Adrenal gland (tissue), 12 donors: ENCODE data around the gene MALAT1. TPM values are rescaled to one million over a fixed set of nuclear protein-coding genes. Genes with fewer than 3 reads are reported as not detected.

Source experiments
- DNase-seq, 7 donors: peaks; one replicate each; pipeline ENCODE4 v3.0.0-alpha.2; 2019 to 2020
- H3K27ac ChIP-seq, 5 donors: fragments of 200-600 bp; sonication (generic) in 4 of 5; 1 replicate in 3 of 5; 2 replicates in 2 of 5; pipeline versions ENCODE4 v1.5.1 to v1.8.0; 2016 to 2020; ENCODE audit warnings: mild to moderate bottlenecking in 1 of 5
- H3K27me3 ChIP-seq: fragments of 200-600 bp; 2 replicates; pipeline ENCODE4 v1.8.0; 2021
- H3K36me3 ChIP-seq, 2 donors: fragments of 200-600 bp; replicated peaks in 1 of 2; 1 replicate in 1 of 2; 2 replicates in 1 of 2; pipeline versions ENCODE4 v1.5.1 to v1.8.0; 2018 to 2022
- H3K4me1 ChIP-seq, 2 donors: fragments of 200-600 bp; replicated peaks in 1 of 2; 1 replicate in 1 of 2; 2 replicates in 1 of 2; pipeline versions ENCODE4 v1.5.1 to v1.8.0; 2018 to 2021
- H3K4me3 ChIP-seq, 4 donors: fragments of 200-600 bp; sonication (generic) in 3 of 4; one replicate each; pipeline ENCODE4 v1.5.1; 2016 to 2018
- H3K9me3 ChIP-seq, 3 donors: fragments of 200-600 bp; sonication (generic) in 1 of 3; replicated peaks in 1 of 3; 1 replicate in 2 of 3; 2 replicates in 1 of 3; pipeline versions ENCODE4 v1.5.1 to v1.8.0; 2016 to 2021
- CTCF ChIP-seq, 6 experiments: fragments of 450-650 bp in 4 of 6; fragments of 200-600 bp in 2 of 6; sonication (generic) in 1 of 6; IDR thresholded peaks; 1 replicate in 5 of 6; 2 replicates in 1 of 6; pipeline versions ENCODE4 v1.5.1 to v1.8.0; 2016 to 2021; ENCODE audit warnings: antibody characterized with exemption in 6 of 6, mild to moderate bottlenecking in 2 of 6, moderate library complexity in 1 of 6
- POLR2A ChIP-seq, 2 donors: fragments of 450-650 bp; IDR thresholded peaks; one replicate each; pipeline ENCODE4 v1.6.1; 2017; ENCODE audit warnings: antibody characterized with exemption in 2 of 2, mild to moderate bottlenecking in 2 of 2, moderate library complexity in 1 of 2
- WGBS, 4 donors: extraction: QIAGEN DNeasy Blood & Tissue Kit in 2 of 4; methylation state at CpG; one replicate each; pipeline versions ENCODE4 v1.1.5 to v1.1.7; 2013 to 2017; 5-methylcytosine and 5-hydroxymethylcytosine counted together
- intact Hi-C, 2 donors: fragments of 100-400 bp; cut with DNase I; formaldehyde crosslinking; loops; one replicate each; pipeline versions ENCODE4 v1.14.1 to v1.15.0; 2022 to 2023
- polyA plus RNA-seq, 3 donors: library from polyadenylated mRNA; stranded (reverse); fragments of 200-250 nt in 2 of 3; fragments of 350-450 nt in 1 of 3; fragmentation: Illumina TruSeq in 1 of 3; extraction: RNeasy Lipid Tissue Mini Kit (QIAGEN cat#74804) in 1 of 3; gene quantifications; one replicate each; pipeline ENCODE4 v1.2.3, GENCODE V29; 2013 to 2014
- total RNA-seq, 9 donors: library from RNA; depleted of rRNA in 4 of 9; stranded (reverse); fragments of >200 nt in 4 of 9; fragments of 120-200 nt in 1 of 9; fragmentation: NEBNext Ultra II Directional in 1 of 9; extraction: Animal tissue kit (Norgen Biotek cat#: 25700) in 1 of 9; gene quantifications; one replicate each; pipeline versions ENCODE4 v1.1.0 to v1.2.4, GENCODE V29; 2013 to 2023
- donor health status: healthy with polysubstance abuse.
- donor health status: Bipolar disorder and iron deficiency.
- donor health status: DM: yes; HTN: yes; CAD: no.
- donor health status: DM: no; HTN: no; CAD: no.
- donor health status: DM: no; HTN: no; CAD: no.
- donor health status: DM: yes; HTN: yes; CAD: no.

Gene MALAT1
- total and polyA plus RNA-seq, 12 donors = 237 to 17,143 (median 9,608) TPM

- no peaks in the 10 kb centered on the region for H3K36me3 ChIP-seq
- H3K4me1 ChIP-seq = peaks cover 96 to 97% of the 10 kb centered on the region in 2 donors
- no peak overlapping the region for H3K4me3 ChIP-seq
- H3K27me3 ChIP-seq = no peaks in the 10 kb centered on the region
- H3K9me3 ChIP-seq = no peaks in the 10 kb centered on the region
- intact Hi-C loops = loop anchor here in 1 of 2 donors (2.0 kb wide), 1 partner anchor 17 kb away; no protein-coding TSS in a partner anchor
- peak; percentile 87 to 97 (median 94) for DNase-seq
- TF ChIP-seq CTCF (IDR thresholded peaks at IDR 0.05) = no peak
- peak; percentile 34 to 85 for TF ChIP-seq POLR2A (IDR thresholded peaks at IDR 0.05)
- peak overlapping the region; percentile 95 to 100 (median 99) for H3K27ac ChIP-seq
- 13 to 24% (median 18%) methylated on average over 14 to 17 of the region's 17 CpGs for WGBS, 4 donors
Measured at GRCh38 chr11:65491614-65492386, 7.0 kb upstream of the MALAT1 start.

GRCh38 chr11:65492387-65492636, 6.5 kb upstream of the MALAT1 start:
- 12 to 22% (median 18%) methylated on average over 4 of the region's 4 CpGs for WGBS, 4 donors
- TF ChIP-seq POLR2A (IDR thresholded peaks at IDR 0.05) (no peak), CTCF (IDR thresholded peaks at IDR 0.05) (peak in 1 of 6 experiments; percentile 8)
- H3K4me1 ChIP-seq = peaks cover 94 to 96% of the 10 kb centered on the region in 2 donors
- H3K27me3 ChIP-seq = no peaks in the 10 kb centered on the region
- H3K27ac ChIP-seq = peak overlapping the region; percentile 95 to 100 (median 99)
- no peaks in the 10 kb centered on the region for H3K36me3 ChIP-seq
- DNase-seq = no peak
- H3K4me3 ChIP-seq = peak overlapping the region in 1 of 4 donors; percentile 18
- H3K9me3 ChIP-seq = no peaks in the 10 kb centered on the region
- intact Hi-C loops = no loop called here

GRCh38 chr11:65492637-65493366, 6.0 kb upstream of the MALAT1 start:
- H3K36me3 ChIP-seq = no peaks in the 10 kb centered on the region
- peaks cover 93 to 94% of the 10 kb centered on the region in 2 donors for H3K4me1 ChIP-seq
- whole genome bisulfite sequencing, 4 donors = 10 to 15% (median 11%) methylated on average over 5 to 6 of the region's 6 CpGs
- TF ChIP-seq POLR2A (IDR thresholded peaks at IDR 0.05) (peak; percentile 12 to 78), CTCF (IDR thresholded peaks at IDR 0.05) (peak in 1 of 6 experiments; percentile 2)
- no peaks in the 10 kb centered on the region for H3K27me3 ChIP-seq
- intact Hi-C loops = no loop called here
- peak overlapping the region; percentile 95 to 100 (median 99) for H3K27ac ChIP-seq
- H3K4me3 ChIP-seq = peak overlapping the region in 1 of 4 donors; percentile 18
- H3K9me3 ChIP-seq = no peaks in the 10 kb centered on the region
- DNase-seq = peak; percentile 77 to 96 (median 92)

- H3K27ac ChIP-seq = peak overlapping the region; percentile 95 to 100 (median 99)
- H3K9me3 ChIP-seq = no peaks in the 10 kb centered on the region
- H3K36me3 ChIP-seq = no peaks in the 10 kb centered on the region
- peak overlapping the region in 1 of 4 donors; percentile 23 for H3K4me3 ChIP-seq
- peaks cover 86% of the 10 kb centered on the region in 2 donors for H3K4me1 ChIP-seq
- DNase-seq = peak; percentile 88 to 95 (median 94)
- TF ChIP-seq POLR2A (IDR thresholded peaks at IDR 0.05) (peak in 1 of 2 donors; percentile 83), CTCF (IDR thresholded peaks at IDR 0.05) (no peak)
- intact Hi-C loops = no loop called here
- no peaks in the 10 kb centered on the region for H3K27me3 ChIP-seq
- 26 to 36% (median 29%) methylated on average over 12 of the region's 12 CpGs for WGBS, 4 donors
Measured at GRCh38 chr11:65493367-65494176, 5.3 kb upstream of the MALAT1 start.
